H1 (cell line): ENCODE data around the gene CORO1A. TPM values are rescaled to one million over a fixed set of nuclear protein-coding genes. Genes with fewer than 3 reads are reported as not detected.

ENCODE experiments used
- EGR1 ChIP-seq: IDR thresholded peaks from 2 replicates; pipeline ENCODE4 v1.6.1; 2011; ENCODE audit warnings: low read depth, low read length, borderline replicate concordance
- SAP30 ChIP-seq: fragments of 300-600 bp; sonication (generic); IDR thresholded peaks from 2 replicates; pipeline ENCODE4 v1.7.1; 2012; ENCODE audit warnings: low read length, moderate library complexity, mild to moderate bottlenecking, inconsistent platforms; ENCODE audit not compliant: insufficient read depth, insufficient replicate concordance
- SP2 ChIP-seq: IDR thresholded peaks from 2 replicates; pipeline ENCODE4 v1.6.1; 2012; ENCODE audit warnings: mild to moderate bottlenecking, low read length, inconsistent platforms
- polyA plus RNA-seq, 7 experiments: library from polyadenylated mRNA; depleted of rRNA in 3 of 7; stranded (reverse) in 5 of 7; unstranded in 2 of 7; fragments of >200 nt in 5 of 7; fragments of 200-250 nt in 2 of 7; gene quantifications; 1 replicate in 5 of 7; 2 replicates in 1 of 7; 4 replicates in 1 of 7; pipeline versions ENCODE4 v1.2.1 to v1.2.3, GENCODE V29; 2011 to 2013; ENCODE audit warnings: missing spikeins in 2 of 7, mixed read lengths in 2 of 7
- total RNA-seq: library from RNA; stranded (reverse); fragmentation: NEBNext Ultra II Directional; extraction: Animal tissue kit (Norgen Biotek cat#: 25700); gene quantifications from 2 replicates; pipeline ENCODE4 v1.2.1, GENCODE V29; 2021

The CORO1A gene
- total and polyA plus RNA-seq, 2 of the 8 experiments (the other 6 are each of a cell fraction or from before 2014, with no cell fraction given), result 10.9 to 11.7 TPM

DNA sequence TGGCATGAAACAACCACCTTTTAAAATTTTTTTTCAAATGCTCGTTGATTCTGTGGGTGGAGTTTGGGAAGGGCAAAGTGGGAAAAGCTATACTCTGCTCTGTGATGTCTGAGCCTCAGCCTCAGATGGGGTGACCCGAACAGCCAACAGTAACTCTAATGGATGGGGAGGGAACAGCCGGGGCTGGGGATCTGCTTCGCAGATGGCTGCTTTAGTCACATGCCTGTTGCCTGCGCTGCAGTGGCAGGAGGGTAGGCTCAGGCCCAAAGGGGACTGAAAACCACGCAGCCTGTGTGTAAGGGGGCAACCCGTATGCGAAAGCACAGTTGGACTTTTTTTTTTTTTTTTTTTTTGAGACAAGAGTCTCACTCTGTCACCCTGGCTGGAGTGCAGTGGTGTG, 45.5 kb upstream of the CORO1A start (continued):
- TF ChIP-seq SAP30 (no peak), SP2 (no peak), EGR1 (no peak)
